GM06990 (cell line): ENCODE results near the gene EIF4H.
"Not testable (repeated sequence)": the region's sequence is repeated elsewhere in the genome, so short reads cannot be mapped to it uniquely, and the experiment has no call there.

Source experiments
- DNase-seq: peaks from one replicate; pipeline ENCODE4 v3.0.0-alpha.2; 2011; ENCODE audit not compliant: insufficient read length; ENCODE audit errors: extremely low read depth
- H3K27me3 ChIP-seq: replicated peaks from 2 replicates; pipeline ENCODE4 v1.6.0; 2011; ENCODE audit warnings: low read length; ENCODE audit not compliant: control insufficient read depth, insufficient read depth
- H3K36me3 ChIP-seq: 2 replicates; pipeline ENCODE4 v1.5.1; 2011; ENCODE audit warnings: low read length; ENCODE audit not compliant: control insufficient read depth, insufficient read depth
- H3K4me3 ChIP-seq: replicated peaks from 2 replicates; pipeline ENCODE4 v1.5.1; 2011; ENCODE audit warnings: low read depth, mild to moderate bottlenecking, control low read depth, low read length
- CTCF ChIP-seq: IDR thresholded peaks from 2 replicates; pipeline ENCODE4 v1.5.1; 2011; ENCODE audit warnings: low read length, control low read depth, mild to moderate bottlenecking, inconsistent platforms; ENCODE audit not compliant: insufficient read depth, poor library complexity, severe bottlenecking

EIF4H gene

GRCh38 chr7:74206589-74207120 lies 32.5 kb downstream of the EIF4H start:
- H3K36me3 ChIP-seq: no peaks in the 10 kb centered on the region
- DNase-seq: peak; percentile 82
- H3K4me3 ChIP-seq: peak overlapping the region; percentile 30; the same call in 1 of the 2 replicates
- peak; percentile 91 for TF ChIP-seq CTCF
- H3K27me3 ChIP-seq: no peaks in the 10 kb centered on the region

- Histone ChIP-seq H3K36me3 (no peaks in the 10 kb centered on the region), H3K27me3 (no peaks in the 10 kb centered on the region), H3K4me3 (no peak overlapping the region)
- no peak for DNase-seq
- TF ChIP-seq CTCF: no peak
These were observed 33.4 kb downstream of the EIF4H start for GRCh38 chr7:74207586-74207985.

- not testable (repeated sequence) for H3K36me3 ChIP-seq, H3K27me3 ChIP-seq, DNase-seq, H3K4me3 ChIP-seq
These were observed 34.1 kb downstream of the EIF4H start for GRCh38 chr7:74208241-74208640.

- no peak for DNase-seq
- Histone ChIP-seq H3K4me3 (peak overlapping the region; percentile 93), H3K36me3 (peaks cover 14% of the 10 kb centered on the region), H3K27me3 (no peaks in the 10 kb centered on the region)
- TF ChIP-seq CTCF: no peak
These were observed 38.5 kb downstream of the EIF4H start for GRCh38 chr7:74212661-74213060.

GRCh38 chr7:74214816-74215630 lies 40.9 kb downstream of the EIF4H start:
- peaks cover 29% of the 10 kb centered on the region for H3K36me3 ChIP-seq
- DNase-seq: no peak
- no peaks in the 10 kb centered on the region for H3K27me3 ChIP-seq
- H3K4me3 ChIP-seq: peak overlapping the region; percentile 31
- TF ChIP-seq CTCF: no peak

- no peak for TF ChIP-seq CTCF
- Histone ChIP-seq H3K4me3 (no peak overlapping the region), H3K36me3 (peaks cover 36% of the 10 kb centered on the region), H3K27me3 (no peaks in the 10 kb centered on the region)
- no peak for DNase-seq
These were observed 41.8 kb downstream of the EIF4H start for GRCh38 chr7:74215921-74216320.
